Panc1 (cell line): ENCODE data around the gene NPAS2. TPM values are rescaled to one million over a fixed set of nuclear protein-coding genes. Genes with fewer than 3 reads are reported as not detected.

ENCODE experiments used
- ATAC-seq: fragments of 200-7000 bp; cut with Tn5 transposase; 2 replicates; pipeline ENCODE4 v1.9.1; 2020; ENCODE audit warnings: mild to moderate bottlenecking, moderate library complexity
- BruUV-seq: library from RNA; stranded (reverse); fragments of 400-500 nt; replicated peaks from 2 replicates; lab custom pipeline; 2021; lab: Mats Ljungman, UMichigan
- CTCF ChIA-PET: fragments of 300-600 bp; sonication (Branson Sonifier 250); formaldehyde crosslinking; loops from one replicate; lab custom pipeline; 2022; ENCODE audit warnings: antibody characterized with exemption; lab: Charles Lee
- POLR2A ChIA-PET: fragments of 300-600 bp; sonication (Branson Sonifier 250); formaldehyde crosslinking; loops from one replicate; lab custom pipeline; 2022; ENCODE audit warnings: antibody characterized with exemption; lab: Charles Lee
- DNase-seq: peaks from one replicate; pipeline ENCODE4 v3.0.0-alpha.2; 2010; ENCODE audit warnings: low read depth, low spot score
- H3K27ac ChIP-seq: 2 replicates; pipeline ENCODE4 v1.5.1; 2011; ENCODE audit warnings: mild to moderate bottlenecking, low read length, inconsistent platforms
- H3K27me3 ChIP-seq: fragments of 200-500 bp; sonication (Bioruptor generic); 2 replicates; pipeline ENCODE4 v1.6.0; 2014; ENCODE audit warnings: low read length, inconsistent platforms; ENCODE audit not compliant: control insufficient read depth, insufficient read depth
- H3K36me3 ChIP-seq: fragments of 200-500 bp; sonication (Bioruptor generic); 2 replicates; pipeline ENCODE4 v1.5.1; 2014; ENCODE audit warnings: inconsistent platforms, mild to moderate bottlenecking, low read length, moderate library complexity; ENCODE audit not compliant: control insufficient read depth, insufficient read depth
- H3K4me1 ChIP-seq: 2 replicates; pipeline ENCODE4 v1.5.1; 2011; ENCODE audit warnings: inconsistent platforms, mild to moderate bottlenecking, low read length, moderate library complexity; ENCODE audit not compliant: control insufficient read depth, insufficient read depth
- H3K4me3 ChIP-seq, 2 experiments: 2 replicates each; pipeline ENCODE4 v1.5.1; 2011 to 2012; ENCODE audit warnings: low read depth in 2 of 2, low read length in 2 of 2, mild to moderate bottlenecking in 2 of 2, inconsistent platforms in 1 of 2, moderate library complexity in 1 of 2
- H3K9me3 ChIP-seq: fragments of 200-500 bp; sonication (Bioruptor generic); 2 replicates; pipeline ENCODE4 v1.5.1; 2014; ENCODE audit warnings: low read depth, mild to moderate bottlenecking, inconsistent platforms, low read length, moderate library complexity; ENCODE audit not compliant: control insufficient read depth, insufficient read depth
- CTCF ChIP-seq: fragments of 450-650 bp; IDR thresholded peaks from 2 replicates; pipeline ENCODE4 v1.5.1; 2017; ENCODE audit warnings: mild to moderate bottlenecking
- POLR2AphosphoS5 ChIP-seq: IDR thresholded peaks from 2 replicates; pipeline ENCODE4 v1.6.1; 2012; ENCODE audit warnings: mild to moderate bottlenecking, low read depth, low read length, moderate library complexity
- REST ChIP-seq, 2 experiments: IDR thresholded peaks; 2 replicates each; pipeline ENCODE4 v1.6.1; 2011 to 2012; ENCODE audit warnings: low read depth in 2 of 2, control low read depth in 1 of 2, low read length in 1 of 2, mild to moderate bottlenecking in 1 of 2, moderate library complexity in 1 of 2; ENCODE audit not compliant: insufficient read depth in 1 of 2
- SIN3A ChIP-seq: IDR thresholded peaks from 2 replicates; pipeline ENCODE4 v1.6.1; 2012; ENCODE audit warnings: low read depth, mild to moderate bottlenecking, low read length, moderate library complexity, borderline replicate concordance; ENCODE audit not compliant: insufficient read depth
- TCF7L2 ChIP-seq: IDR thresholded peaks from 2 replicates; pipeline ENCODE4 v1.6.1; 2011; ENCODE audit warnings: mild to moderate bottlenecking, low read depth, low read length, inconsistent platforms
- in situ Hi-C: cut with HindIII; loops from 2 replicates; pipeline ENCODE4 v1.10.0; 2016; ENCODE audit warnings: low sequenced_read_pairs, low pct_unique_long_range_greater_than_20kb
- intact Hi-C: fragments of 100-400 bp; cut with micrococcal nuclease; formaldehyde crosslinking; loops from one replicate; pipeline ENCODE4 v1.10.0; 2022; ENCODE audit not compliant: unreplicated experiment
- total RNA-seq: library from RNA; stranded (reverse); gene quantifications from one replicate; pipeline ENCODE4 v1.2.1, GENCODE V29; 2021; ENCODE audit not compliant: unreplicated experiment

NPAS2 gene
- total RNA-seq, 1 experiment from 2014 or later = 72.8 TPM

GRCh38 chr2:100936070-100936741, 116.3 kb downstream of the NPAS2 start:
- Histone ChIP-seq H3K4me1 (no peaks in the 10 kb centered on the region), H3K27me3 (no peaks in the 10 kb centered on the region), H3K27ac (no peak overlapping the region), H3K9me3 (no peaks in the 10 kb centered on the region), H3K36me3 (peaks cover 5% of the 10 kb centered on the region; the same call in 1 of the 2 replicates), H3K4me3 (no peak overlapping the region)
- intact Hi-C loops = no loop called here
- ChIA-PET CTCF (no interaction called here), POLR2A (no interaction called here)
- BruUV-seq = TSS peak; percentile 23
- ATAC-seq = no peak
- in situ Hi-C loops = no loop called here
- TF ChIP-seq SIN3A (no peak), REST (IDR thresholded peaks at IDR 0.05; ENCODE audit: insufficient read depth in 1 of 2, low read depth in 2 of 2, low read length in 1 of 2) (no peak), POLR2AphosphoS5 (no peak), CTCF (no peak), TCF7L2 (no peak)
- no peak for DNase-seq

GRCh38 chr2:100936972-100937542, 117.1 kb downstream of the NPAS2 start:
- ATAC-seq (no peak), DNase-seq (no peak)
- Histone ChIP-seq H3K9me3 (no peaks in the 10 kb centered on the region), H3K4me3 (no peak overlapping the region), H3K27ac (no peak overlapping the region), H3K36me3 (peaks cover 5% of the 10 kb centered on the region; the same call in 1 of the 2 replicates), H3K27me3 (no peaks in the 10 kb centered on the region), H3K4me1 (no peaks in the 10 kb centered on the region)
- POLR2A ChIA-PET = no interaction called here
- CTCF ChIA-PET = no interaction called here
- intact Hi-C loops (no loop called here), in situ Hi-C loops (no loop called here)
- no TSS peak for BruUV-seq
- TF ChIP-seq CTCF (no peak), TCF7L2 (no peak), SIN3A (no peak), REST (IDR thresholded peaks at IDR 0.05; ENCODE audit: insufficient read depth in 1 of 2, low read depth in 2 of 2, low read length in 1 of 2) (no peak), POLR2AphosphoS5 (no peak)
